ENCODE results near the gene PRR16.
A peak's percentile ranks its signal among the peaks of the same experiment; 100 is the strongest.
"Not testable (repeated sequence)": the region's sequence is repeated elsewhere in the genome, so short reads cannot be mapped to it uniquely, and the experiment has no call there.

PRR16 gene

GRCh38 chr5:120463991-120464626 lies at the start of gene PRR16:
PRR16 (plus strand) TSS chr5:120464300.
- DNase-seq: peak; percentile 32

GRCh38 chr5:120415985-120416384 lies 48.1 kb upstream of the PRR16 start:
- no peak for DNase-seq

- no peak for DNase-seq
Measured at GRCh38 chr5:120419127-120419526, 45.0 kb upstream of the PRR16 start.

- DNase-seq: not testable (repeated sequence)
Measured at GRCh38 chr5:120426633-120427275, 37.3 kb upstream of the PRR16 start.

- no peak for DNase-seq
Measured at GRCh38 chr5:120430572-120430971, 33.5 kb upstream of the PRR16 start.

- DNase-seq: no peak
Measured at GRCh38 chr5:120432861-120433260, 31.2 kb upstream of the PRR16 start.

- DNase-seq: no peak
Measured at GRCh38 chr5:120435129-120435528, 29.0 kb upstream of the PRR16 start.

- no peak for DNase-seq
Measured at GRCh38 chr5:120436996-120437395, 27.1 kb upstream of the PRR16 start.

- DNase-seq: no peak
Measured at GRCh38 chr5:120442694-120443093, 21.4 kb upstream of the PRR16 start.

- no peak for DNase-seq
Measured at GRCh38 chr5:120443607-120444006, 20.5 kb upstream of the PRR16 start.

GRCh38 chr5:120446068-120446492 lies 18.0 kb upstream of the PRR16 start:
- no peak for DNase-seq

GRCh38 chr5:120446901-120447300 lies 17.2 kb upstream of the PRR16 start:
- no peak for DNase-seq

- DNase-seq: no peak
Measured at GRCh38 chr5:120447706-120448239, 16.3 kb upstream of the PRR16 start.

- no peak for DNase-seq
Measured at GRCh38 chr5:120449501-120449900, 14.6 kb upstream of the PRR16 start.

GRCh38 chr5:120450910-120451309 lies 13.2 kb upstream of the PRR16 start:
- DNase-seq: no peak

GRCh38 chr5:120451445-120451844 lies 12.7 kb upstream of the PRR16 start:
- no peak for DNase-seq

- no peak for DNase-seq
Measured at GRCh38 chr5:120452471-120452870, 11.6 kb upstream of the PRR16 start.

- DNase-seq: no peak
Measured at GRCh38 chr5:120454094-120454798, 9.9 kb upstream of the PRR16 start.

- no peak for DNase-seq
Measured at GRCh38 chr5:120456006-120456405, 8.1 kb upstream of the PRR16 start.

GRCh38 chr5:120457839-120458507 lies 6.1 kb upstream of the PRR16 start:
- peak; percentile 63 for DNase-seq

GRCh38 chr5:120458508-120458847 lies 5.6 kb upstream of the PRR16 start:
- DNase-seq: not testable (repeated sequence)

- DNase-seq: no peak
Measured at GRCh38 chr5:120461251-120461650, 2.8 kb upstream of the PRR16 start.

- peak; percentile 24 for DNase-seq
Measured at GRCh38 chr5:120463006-120463680, 957 bp upstream of the PRR16 start.
